ENCODE data around the gene SMTN. TPM values are rescaled to one million over a fixed set of nuclear protein-coding genes. Genes with fewer than 3 reads are reported as not detected.

SMTN gene
- total and polyA plus RNA-seq, 10 of the 15 experiments (the other 5 are each of a cell fraction or from before 2014, with no cell fraction given) = 0.92 to 21.9 (median 4.8) TPM

DNA sequence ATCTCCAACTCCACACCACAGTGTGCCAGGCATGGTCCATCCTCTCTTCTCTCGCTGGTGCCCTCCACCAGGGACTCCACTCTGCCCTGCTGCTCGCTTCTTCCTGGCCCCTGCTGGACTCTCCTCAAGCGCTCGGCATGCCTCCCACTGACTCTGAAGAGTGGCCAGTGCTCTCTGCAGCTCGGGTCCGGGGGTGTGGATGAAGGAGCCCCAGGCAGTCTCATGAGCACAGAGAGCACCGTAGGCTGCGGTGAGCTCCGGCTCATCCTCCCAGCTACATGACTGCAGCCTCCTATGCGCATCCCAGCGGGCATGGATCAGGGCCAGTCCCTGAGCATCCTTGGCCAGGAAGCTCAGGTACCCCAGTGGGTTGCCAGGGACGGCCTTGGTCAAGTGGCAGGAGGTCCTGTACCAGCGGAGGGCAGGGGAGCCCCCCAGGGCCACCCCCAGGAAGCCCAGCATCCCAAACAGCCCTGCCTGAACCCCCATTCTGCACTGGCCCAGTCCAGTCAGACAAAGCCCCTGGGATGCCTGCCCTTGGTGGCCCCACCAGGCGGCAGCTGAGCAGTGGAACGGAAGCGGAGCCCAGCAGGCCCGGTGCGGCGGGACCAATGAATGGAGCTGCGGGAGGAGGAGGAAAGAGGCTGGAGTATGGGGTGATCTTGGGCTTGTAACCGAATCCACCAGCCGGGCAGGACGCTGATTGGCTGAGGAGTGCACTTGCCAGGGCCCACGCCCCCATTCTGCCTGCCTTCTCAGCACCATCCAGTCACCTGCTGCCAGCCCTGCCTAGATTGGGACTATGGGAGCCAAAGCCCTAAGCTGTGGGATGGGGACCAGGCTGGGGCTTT lies 59.0 kb downstream of the SMTN start, which contains the start of gene PLA2G3:
Gene PLA2G3, minus strand, starts transcription at position 643 of the 851 bp plus-strand sequence. Its CDS starts 154 bp downstream, at position 489.
- ATAC-seq = no peak
- H3K36me3 ChIP-seq (ENCODE audit: control insufficient read depth in 2 of 2, insufficient read depth in 2 of 2, low read length in 1 of 2) = no peaks in the 10 kb centered on the region
- WGBS (ENCODE audit: insufficient coverage, insufficient replicate concordance, low lambda C conversion rate, missing lambda C conversion rate) = 34% methylated on average over 24 of the region's 24 CpGs
- BruUV-seq (replicated peaks) = no TSS peak
- H3K27ac ChIP-seq (ENCODE audit: control insufficient read depth, insufficient read depth) = no peak within 1 kb of the TSS
- no peak within 1 kb of the TSS for H2AFZ ChIP-seq (ENCODE audit: control insufficient read depth, low read depth, low read length)
- in situ Hi-C loops (cut with MboI) = no loop called here
- no peak for FAIRE-seq
- RAD21 ChIA-PET (ENCODE audit: unreplicated experiment) = no interaction called here
- H4K20me1 ChIP-seq (ENCODE audit: control insufficient read depth, insufficient read depth) = no peaks in the 10 kb centered on the region
- no peak for DNase-seq (ENCODE audit: low read depth, low spot score)
- H3K27me3 ChIP-seq (replicated peaks in 1 of 2; ENCODE audit: control insufficient read depth in 2 of 2, insufficient read depth in 2 of 2, low read length in 1 of 2) = no peaks in the 10 kb centered on the region; a peak in 2 of 4 replicates
- no peaks in the 10 kb centered on the region for H3K9me3 ChIP-seq (replicated peaks; ENCODE audit: control insufficient read depth, insufficient read depth, low read length)
- H3K9ac ChIP-seq (ENCODE audit: control insufficient read depth, insufficient read depth, low read length) = no peak within 1 kb of the TSS
- POLR2A ChIA-PET = no interaction called here
- intact Hi-C loops (cut with micrococcal nuclease; ENCODE audit: unreplicated experiment) = no loop called here
- H3K4me3 ChIP-seq = no peak within 1 kb of the TSS
- CTCF ChIA-PET = no interaction called here
- SMC1A ChIA-PET (ENCODE audit: uncharacterized antibody, unreplicated experiment) = no interaction called here
- no peaks in the 10 kb centered on the region for H3K4me1 ChIP-seq (ENCODE audit: control insufficient read depth, insufficient read depth, low read length)
- no peak within 1 kb of the TSS for H3K4me2 ChIP-seq (ENCODE audit: control insufficient read depth, insufficient read depth)
- H3K79me2 ChIP-seq (ENCODE audit: control insufficient read depth, insufficient read depth, low read length) = no peaks in the 10 kb centered on the region
- TF ChIP-seq BACH1 (IDR thresholded peaks at IDR 0.05; ENCODE audit: borderline replicate concordance) = no peak
- TF ChIP-seq, protein P1, sequence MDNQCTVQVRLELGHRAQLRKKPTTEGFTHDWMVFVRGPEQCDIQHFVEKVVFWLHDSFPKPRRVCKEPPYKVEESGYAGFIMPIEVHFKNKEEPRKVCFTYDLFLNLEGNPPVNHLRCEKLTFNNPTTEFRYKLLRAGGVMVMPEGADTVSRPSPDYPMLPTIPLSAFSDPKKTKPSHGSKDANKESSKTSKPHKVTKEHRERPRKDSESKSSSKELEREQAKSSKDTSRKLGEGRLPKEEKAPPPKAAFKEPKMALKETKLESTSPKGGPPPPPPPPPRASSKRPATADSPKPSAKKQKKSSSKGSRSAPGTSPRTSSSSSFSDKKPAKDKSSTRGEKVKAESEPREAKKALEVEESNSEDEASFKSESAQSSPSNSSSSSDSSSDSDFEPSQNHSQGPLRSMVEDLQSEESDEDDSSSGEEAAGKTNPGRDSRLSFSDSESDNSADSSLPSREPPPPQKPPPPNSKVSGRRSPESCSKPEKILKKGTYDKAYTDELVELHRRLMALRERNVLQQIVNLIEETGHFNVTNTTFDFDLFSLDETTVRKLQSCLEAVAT (IDR thresholded peaks at IDR 0.05) = no peak
- TF ChIP-seq, protein P2, sequence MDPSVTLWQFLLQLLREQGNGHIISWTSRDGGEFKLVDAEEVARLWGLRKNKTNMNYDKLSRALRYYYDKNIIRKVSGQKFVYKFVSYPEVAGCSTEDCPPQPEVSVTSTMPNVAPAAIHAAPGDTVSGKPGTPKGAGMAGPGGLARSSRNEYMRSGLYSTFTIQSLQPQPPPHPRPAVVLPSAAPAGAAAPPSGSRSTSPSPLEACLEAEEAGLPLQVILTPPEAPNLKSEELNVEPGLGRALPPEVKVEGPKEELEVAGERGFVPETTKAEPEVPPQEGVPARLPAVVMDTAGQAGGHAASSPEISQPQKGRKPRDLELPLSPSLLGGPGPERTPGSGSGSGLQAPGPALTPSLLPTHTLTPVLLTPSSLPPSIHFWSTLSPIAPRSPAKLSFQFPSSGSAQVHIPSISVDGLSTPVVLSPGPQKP (IDR thresholded peaks at IDR 0.05; ENCODE audit: low read depth, low read length) = no peak
- no peak for TF ChIP-seq CHD4 (IDR thresholded peaks at IDR 0.05)
- TF ChIP-seq, protein P3, sequence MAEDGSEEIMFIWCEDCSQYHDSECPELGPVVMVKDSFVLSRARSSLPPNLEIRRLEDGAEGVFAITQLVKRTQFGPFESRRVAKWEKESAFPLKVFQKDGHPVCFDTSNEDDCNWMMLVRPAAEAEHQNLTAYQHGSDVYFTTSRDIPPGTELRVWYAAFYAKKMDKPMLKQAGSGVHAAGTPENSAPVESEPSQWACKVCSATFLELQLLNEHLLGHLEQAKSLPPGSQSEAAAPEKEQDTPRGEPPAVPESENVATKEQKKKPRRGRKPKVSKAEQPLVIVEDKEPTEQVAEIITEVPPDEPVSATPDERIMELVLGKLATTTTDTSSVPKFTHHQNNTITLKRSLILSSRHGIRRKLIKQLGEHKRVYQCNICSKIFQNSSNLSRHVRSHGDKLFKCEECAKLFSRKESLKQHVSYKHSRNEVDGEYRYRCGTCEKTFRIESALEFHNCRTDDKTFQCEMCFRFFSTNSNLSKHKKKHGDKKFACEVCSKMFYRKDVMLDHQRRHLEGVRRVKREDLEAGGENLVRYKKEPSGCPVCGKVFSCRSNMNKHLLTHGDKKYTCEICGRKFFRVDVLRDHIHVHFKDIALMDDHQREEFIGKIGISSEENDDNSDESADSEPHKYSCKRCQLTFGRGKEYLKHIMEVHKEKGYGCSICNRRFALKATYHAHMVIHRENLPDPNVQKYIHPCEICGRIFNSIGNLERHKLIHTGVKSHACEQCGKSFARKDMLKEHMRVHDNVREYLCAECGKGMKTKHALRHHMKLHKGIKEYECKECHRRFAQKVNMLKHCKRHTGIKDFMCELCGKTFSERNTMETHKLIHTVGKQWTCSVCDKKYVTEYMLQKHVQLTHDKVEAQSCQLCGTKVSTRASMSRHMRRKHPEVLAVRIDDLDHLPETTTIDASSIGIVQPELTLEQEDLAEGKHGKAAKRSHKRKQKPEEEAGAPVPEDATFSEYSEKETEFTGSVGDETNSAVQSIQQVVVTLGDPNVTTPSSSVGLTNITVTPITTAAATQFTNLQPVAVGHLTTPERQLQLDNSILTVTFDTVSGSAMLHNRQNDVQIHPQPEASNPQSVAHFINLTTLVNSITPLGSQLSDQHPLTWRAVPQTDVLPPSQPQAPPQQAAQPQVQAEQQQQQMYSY (CRISPR knock-in tag; IDR thresholded peaks at IDR 0.05) = no peak
- no peak for TF ChIP-seq IKZF2 (IDR thresholded peaks at IDR 0.05)
- TF ChIP-seq, protein P4, sequence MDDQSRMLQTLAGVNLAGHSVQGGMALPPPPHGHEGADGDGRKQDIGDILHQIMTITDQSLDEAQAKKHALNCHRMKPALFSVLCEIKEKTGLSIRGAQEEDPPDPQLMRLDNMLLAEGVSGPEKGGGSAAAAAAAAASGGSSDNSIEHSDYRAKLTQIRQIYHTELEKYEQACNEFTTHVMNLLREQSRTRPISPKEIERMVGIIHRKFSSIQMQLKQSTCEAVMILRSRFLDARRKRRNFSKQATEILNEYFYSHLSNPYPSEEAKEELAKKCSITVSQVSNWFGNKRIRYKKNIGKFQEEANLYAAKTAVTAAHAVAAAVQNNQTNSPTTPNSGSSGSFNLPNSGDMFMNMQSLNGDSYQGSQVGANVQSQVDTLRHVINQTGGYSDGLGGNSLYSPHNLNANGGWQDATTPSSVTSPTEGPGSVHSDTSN (IDR thresholded peaks at IDR 0.05; ENCODE audit: insufficient replicate concordance, low read depth, low read length) = no peak
- no peak for TF ChIP-seq TCF7 (IDR thresholded peaks at IDR 0.05; ENCODE audit: borderline replicate concordance)
- TF ChIP-seq ZNF384 (IDR thresholded peaks at IDR 0.05; ENCODE audit: borderline replicate concordance, low read depth, low read length) = no peak
- no peak for TF ChIP-seq BCL11A (IDR thresholded peaks at IDR 0.05; ENCODE audit: low read depth, low read length)
- no peak for TF ChIP-seq CHD2 (IDR thresholded peaks at IDR 0.05; ENCODE audit: borderline replicate concordance, low read depth, low read length)
- no peak for TF ChIP-seq CREB1 (IDR thresholded peaks at IDR 0.05; ENCODE audit: low read depth)
- TF ChIP-seq RBBP5 (conservative IDR thresholded peaks at IDR 0.05) = no peak
